ENCODE data around the gene IMP4.
A peak's percentile ranks its signal among the peaks of the same experiment; 100 is the strongest.

Gene IMP4

DNA sequence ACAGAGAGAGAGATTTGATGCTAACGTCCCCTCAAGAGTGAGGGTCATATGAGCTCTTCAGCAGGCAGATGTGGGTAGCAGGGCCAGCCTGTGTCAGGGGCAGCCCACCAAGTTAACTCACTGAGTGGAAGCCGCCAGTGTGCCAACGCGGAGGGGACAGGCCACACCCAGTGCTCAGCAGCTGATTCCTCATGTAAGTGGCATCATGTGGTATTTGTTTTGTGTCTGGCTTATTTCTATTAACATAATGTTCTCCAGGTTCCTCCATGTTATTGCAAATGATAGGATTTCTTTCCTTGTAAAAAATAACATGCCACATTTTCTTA is 4.0 kb downstream of the IMP4 start:
- H3K36me3 ChIP-seq (ENCODE audit: control insufficient read depth, insufficient read depth, low read length): peaks cover 50% of the 10 kb centered on the region
- no peak overlapping the region for H3K4me3 ChIP-seq (ENCODE audit: extremely low read depth, insufficient read depth, low read length, poor library complexity, severe bottlenecking)
- H3K4me1 ChIP-seq (ENCODE audit: control insufficient read depth, insufficient read depth, low read length, poor library complexity, severe bottlenecking): no peaks in the 10 kb centered on the region
- WGBS, 2 experiments (ENCODE audit: insufficient coverage in 2 of 2): 86 to 100% methylated on average over 1 of the region's 4 CpGs
- H3K9me3 ChIP-seq (ENCODE audit: control insufficient read depth, low read length): no peaks in the 10 kb centered on the region
- H3K27ac ChIP-seq (ENCODE audit: low read depth, low read length, severe bottlenecking): no peak overlapping the region

DNA sequence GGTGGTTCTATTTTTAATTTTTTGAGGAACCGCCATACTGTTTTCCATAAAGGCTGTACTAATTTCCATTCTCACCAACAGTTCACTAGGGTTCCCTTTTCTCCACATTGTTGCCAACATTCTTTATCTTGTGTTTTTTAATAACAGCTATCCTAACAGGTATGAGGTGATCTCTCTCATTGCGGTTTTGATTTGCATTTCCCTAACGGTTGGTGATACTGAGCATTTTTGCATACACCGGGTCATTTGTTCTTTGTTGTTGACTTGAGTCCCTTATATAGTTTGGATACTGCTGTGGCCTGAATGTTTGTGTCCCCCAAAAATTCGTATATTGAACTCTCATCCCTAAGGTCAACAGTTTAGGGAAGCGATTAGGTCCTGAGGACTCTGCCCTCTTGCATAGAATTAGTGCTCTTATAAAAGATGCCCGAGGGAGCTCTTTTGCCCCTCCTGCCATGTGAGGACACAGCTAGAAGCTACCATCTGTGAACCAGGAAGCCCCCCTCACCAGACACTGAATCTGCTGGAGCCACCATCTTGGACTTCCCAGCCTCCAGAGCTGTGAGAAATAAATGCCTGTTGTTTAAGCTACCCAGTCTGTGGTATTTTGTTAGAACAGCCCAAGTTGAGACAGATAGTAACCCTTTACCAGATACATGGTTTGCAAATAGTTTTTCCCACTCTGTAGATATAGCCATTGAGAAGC is 4.7 kb downstream of the IMP4 start:
- H3K36me3 ChIP-seq (ENCODE audit: control insufficient read depth, insufficient read depth, low read length): peaks cover 50% of the 10 kb centered on the region
- WGBS, 2 experiments (ENCODE audit: insufficient coverage in 2 of 2): 86 to 95% methylated on average over 4 to 5 of the region's 7 CpGs

DNA sequence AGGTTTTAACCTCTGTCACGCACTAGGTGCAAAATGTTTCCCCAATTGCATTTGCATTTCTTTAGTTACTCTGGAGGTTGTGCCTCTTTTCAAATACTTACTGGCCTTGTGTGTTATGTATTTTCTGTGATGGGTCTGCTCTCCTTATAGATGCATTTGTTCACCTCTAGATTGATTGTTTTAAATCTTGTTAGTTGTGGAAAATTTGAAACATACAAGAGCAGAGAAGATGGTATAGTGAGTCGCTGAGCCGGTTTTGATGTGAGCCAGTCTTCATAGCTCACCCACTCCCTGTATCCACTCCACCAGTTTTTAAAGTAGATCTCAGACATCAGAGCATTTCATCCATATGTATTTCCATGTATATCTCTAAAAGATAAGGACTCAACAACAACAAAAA is 6.5 kb downstream of the IMP4 start:
- Histone ChIP-seq H3K27ac (ENCODE audit: low read depth, low read length, severe bottlenecking) (no peak overlapping the region), H3K36me3 (ENCODE audit: control insufficient read depth, insufficient read depth, low read length) (peaks cover 48% of the 10 kb centered on the region), H3K9me3 (ENCODE audit: control insufficient read depth, low read length) (no peaks in the 10 kb centered on the region), H3K4me1 (ENCODE audit: control insufficient read depth, insufficient read depth, low read length, poor library complexity, severe bottlenecking) (no peaks in the 10 kb centered on the region), H3K4me3 (ENCODE audit: extremely low read depth, insufficient read depth, low read length, poor library complexity, severe bottlenecking) (no peak overlapping the region)
- WGBS, 2 experiments (ENCODE audit: insufficient coverage in 2 of 2): 100% methylated on average over 2 of the region's 3 CpGs; no CpG with 5 or more reads in 1 of the 2 experiments

More for the DNA sequence above, 4.7 kb downstream of the IMP4 start:
- no peaks in the 10 kb centered on the region for H3K9me3 ChIP-seq (ENCODE audit: control insufficient read depth, low read length)
- H3K27ac ChIP-seq (ENCODE audit: low read depth, low read length, severe bottlenecking): no peak overlapping the region
- H3K4me3 ChIP-seq (ENCODE audit: extremely low read depth, insufficient read depth, low read length, poor library complexity, severe bottlenecking): no peak overlapping the region
- no peaks in the 10 kb centered on the region for H3K4me1 ChIP-seq (ENCODE audit: control insufficient read depth, insufficient read depth, low read length, poor library complexity, severe bottlenecking)

DNA sequence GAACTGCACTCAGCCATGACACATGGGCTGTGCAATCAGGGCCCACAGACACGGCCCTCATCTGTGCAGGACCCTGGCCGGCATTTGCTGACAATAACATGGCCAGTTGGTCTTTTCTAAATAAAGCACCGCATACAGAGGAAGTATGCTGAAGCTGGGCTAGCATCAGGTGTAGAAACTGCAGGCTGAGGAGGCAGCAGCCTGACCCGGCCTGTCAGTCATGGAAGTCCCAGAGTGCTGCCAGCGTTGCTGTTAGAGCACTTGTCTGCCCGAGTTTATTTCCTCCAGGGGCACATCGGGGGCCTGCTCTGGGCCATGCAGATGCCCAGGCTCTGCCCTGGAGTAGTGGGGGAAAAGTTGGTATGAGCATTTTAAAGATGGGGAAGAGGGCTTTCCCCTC is 9.0 kb downstream of the IMP4 start:
- 81 to 83% methylated on average over 7 of the region's 7 CpGs for WGBS, 2 experiments (ENCODE audit: insufficient coverage in 2 of 2)
- no peak overlapping the region for H3K27ac ChIP-seq (ENCODE audit: low read depth, low read length, severe bottlenecking)
- H3K4me1 ChIP-seq (ENCODE audit: control insufficient read depth, insufficient read depth, low read length, poor library complexity, severe bottlenecking): peaks cover 4% of the 10 kb centered on the region
- H3K4me3 ChIP-seq (ENCODE audit: extremely low read depth, insufficient read depth, low read length, poor library complexity, severe bottlenecking): no peak overlapping the region
- peaks cover 23% of the 10 kb centered on the region for H3K36me3 ChIP-seq (ENCODE audit: control insufficient read depth, insufficient read depth, low read length)
- H3K9me3 ChIP-seq (ENCODE audit: control insufficient read depth, low read length): no peaks in the 10 kb centered on the region

DNA sequence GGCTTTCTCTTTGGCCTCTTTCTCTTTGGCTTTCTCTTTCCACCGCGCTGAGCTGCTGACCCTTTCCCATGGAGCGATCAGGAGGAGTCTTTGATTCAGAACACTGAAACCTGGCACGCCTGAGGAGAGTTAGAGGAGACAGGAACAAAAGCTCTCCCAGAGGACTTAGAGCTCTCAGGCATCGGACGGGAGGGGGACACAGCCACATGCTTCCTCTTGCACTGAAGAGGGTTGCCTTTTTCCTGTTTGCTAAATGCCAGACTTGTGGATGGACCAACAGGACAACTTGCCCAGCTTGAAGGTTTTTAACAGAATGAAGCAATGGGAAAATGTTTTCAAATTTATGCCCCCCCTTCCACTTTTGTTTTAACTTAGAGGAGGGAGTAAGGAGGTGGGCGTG is 9.5 kb downstream of the IMP4 start:
- peaks cover 18% of the 10 kb centered on the region for H3K36me3 ChIP-seq (ENCODE audit: control insufficient read depth, insufficient read depth, low read length)
- H3K4me3 ChIP-seq (ENCODE audit: extremely low read depth, insufficient read depth, low read length, poor library complexity, severe bottlenecking): no peak overlapping the region
- WGBS, 2 experiments (ENCODE audit: insufficient coverage in 2 of 2): 88 to 100% methylated on average over 3 to 4 of the region's 7 CpGs
- H3K27ac ChIP-seq (ENCODE audit: low read depth, low read length, severe bottlenecking): no peak overlapping the region
- H3K4me1 ChIP-seq (ENCODE audit: control insufficient read depth, insufficient read depth, low read length, poor library complexity, severe bottlenecking): peaks cover 4% of the 10 kb centered on the region
- no peaks in the 10 kb centered on the region for H3K9me3 ChIP-seq (ENCODE audit: control insufficient read depth, low read length)

DNA sequence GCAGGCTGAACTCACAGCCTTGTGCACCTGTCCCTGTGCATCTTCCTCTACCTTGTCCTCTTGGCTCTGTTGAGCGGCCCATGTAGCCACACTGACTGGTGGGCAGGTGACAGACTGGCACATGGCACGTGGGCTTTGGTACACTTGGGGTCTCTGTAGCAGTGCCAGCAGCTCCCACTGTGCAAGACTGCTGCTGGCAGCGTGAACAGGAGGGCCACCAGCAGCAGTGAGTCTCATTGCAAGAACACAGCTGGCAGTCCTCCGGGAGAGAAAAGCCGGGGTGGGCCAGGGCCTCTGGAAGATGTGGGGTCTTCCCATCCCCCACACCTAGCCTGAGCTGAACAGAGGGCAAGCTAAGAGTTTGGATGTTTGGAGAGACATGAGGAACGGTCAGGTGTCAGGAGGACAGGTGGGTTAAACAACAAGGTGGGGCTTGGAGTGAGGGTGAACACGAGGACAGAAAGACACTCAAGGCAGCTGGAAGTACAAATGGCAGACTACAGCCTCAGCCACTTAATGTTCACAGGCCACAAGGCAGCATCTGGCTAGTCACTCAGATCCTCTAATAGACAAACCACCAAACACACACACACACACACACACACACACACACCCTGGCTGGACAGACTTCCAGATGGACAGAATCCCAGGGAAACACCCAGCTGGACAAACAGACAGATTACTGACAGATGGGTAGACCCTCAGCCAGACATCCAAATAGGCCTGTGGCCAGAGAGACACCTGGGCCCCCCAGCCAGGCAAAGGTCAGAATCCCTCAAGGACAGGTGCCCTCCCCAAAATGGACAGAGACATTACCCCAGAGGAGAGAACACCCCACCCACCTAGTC is 10.8 kb downstream of the IMP4 start:
- H3K9me3 ChIP-seq (ENCODE audit: control insufficient read depth, low read length): no peaks in the 10 kb centered on the region
- no peak overlapping the region for H3K27ac ChIP-seq (ENCODE audit: low read depth, low read length, severe bottlenecking)
- no peak overlapping the region for H3K4me3 ChIP-seq (ENCODE audit: extremely low read depth, insufficient read depth, low read length, poor library complexity, severe bottlenecking)
- H3K36me3 ChIP-seq (ENCODE audit: control insufficient read depth, insufficient read depth, low read length): peaks cover 5% of the 10 kb centered on the region
- H3K4me1 ChIP-seq (ENCODE audit: control insufficient read depth, insufficient read depth, low read length, poor library complexity, severe bottlenecking): peaks cover 4% of the 10 kb centered on the region
- 86 to 91% methylated on average over 5 to 6 of the region's 7 CpGs for WGBS, 2 experiments (ENCODE audit: insufficient coverage in 2 of 2)

DNA sequence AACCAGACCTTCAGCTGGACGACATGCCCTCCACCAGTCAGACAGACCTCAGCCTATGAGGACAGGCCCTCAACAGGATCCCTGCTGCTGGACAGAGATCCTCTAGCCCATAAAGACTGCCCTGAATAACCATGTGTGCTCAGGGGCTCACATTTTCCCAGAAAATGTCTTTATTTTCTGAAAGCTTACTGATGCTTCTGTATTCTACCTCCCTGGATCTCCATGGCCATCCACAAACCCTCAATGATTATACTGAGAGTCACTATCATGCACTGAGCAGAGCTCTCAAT is 11.4 kb downstream of the IMP4 start:
- WGBS, 2 experiments (ENCODE audit: insufficient coverage in 2 of 2): 58 to 73% methylated on average over 1 of the region's 1 CpG
- no peaks in the 10 kb centered on the region for H3K9me3 ChIP-seq (ENCODE audit: control insufficient read depth, low read length)
- peaks cover 4% of the 10 kb centered on the region for H3K36me3 ChIP-seq (ENCODE audit: control insufficient read depth, insufficient read depth, low read length)
- H3K4me1 ChIP-seq (ENCODE audit: control insufficient read depth, insufficient read depth, low read length, poor library complexity, severe bottlenecking): peaks cover 4% of the 10 kb centered on the region
- H3K4me3 ChIP-seq (ENCODE audit: extremely low read depth, insufficient read depth, low read length, poor library complexity, severe bottlenecking): no peak overlapping the region
- no peak overlapping the region for H3K27ac ChIP-seq (ENCODE audit: low read depth, low read length, severe bottlenecking)

DNA sequence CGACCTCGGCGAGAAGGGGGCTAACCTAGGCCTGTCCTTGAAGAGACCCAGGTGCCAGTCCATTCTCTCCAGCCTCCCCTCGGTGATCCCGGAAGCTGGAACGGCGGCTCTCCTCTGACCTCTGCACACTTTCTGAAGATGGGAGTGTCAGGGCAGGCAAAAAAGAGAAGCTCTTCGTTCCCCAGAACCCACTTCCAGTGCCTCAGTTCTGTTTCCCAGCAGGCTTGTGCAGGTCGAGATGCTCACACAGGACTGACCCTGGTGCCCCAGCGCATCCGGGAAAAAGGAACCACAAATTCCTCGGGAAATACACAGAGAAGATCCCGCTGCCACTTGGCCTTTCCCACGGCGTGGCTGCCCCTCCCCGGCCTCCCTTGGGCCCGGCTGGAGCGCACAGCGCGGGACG is 12.5 kb downstream of the IMP4 start:
- WGBS, 2 experiments (ENCODE audit: insufficient coverage in 2 of 2): 26 to 30% methylated on average over 19 to 21 of the region's 21 CpGs
- Histone ChIP-seq H3K9me3 (ENCODE audit: control insufficient read depth, low read length) (no peaks in the 10 kb centered on the region), H3K27ac (ENCODE audit: low read depth, low read length, severe bottlenecking) (no peak overlapping the region), H3K4me1 (ENCODE audit: control insufficient read depth, insufficient read depth, low read length, poor library complexity, severe bottlenecking) (peaks cover 4% of the 10 kb centered on the region), H3K4me3 (ENCODE audit: extremely low read depth, insufficient read depth, low read length, poor library complexity, severe bottlenecking) (peak overlapping the region; percentile 54), H3K36me3 (ENCODE audit: control insufficient read depth, insufficient read depth, low read length) (no peaks in the 10 kb centered on the region)

DNA sequence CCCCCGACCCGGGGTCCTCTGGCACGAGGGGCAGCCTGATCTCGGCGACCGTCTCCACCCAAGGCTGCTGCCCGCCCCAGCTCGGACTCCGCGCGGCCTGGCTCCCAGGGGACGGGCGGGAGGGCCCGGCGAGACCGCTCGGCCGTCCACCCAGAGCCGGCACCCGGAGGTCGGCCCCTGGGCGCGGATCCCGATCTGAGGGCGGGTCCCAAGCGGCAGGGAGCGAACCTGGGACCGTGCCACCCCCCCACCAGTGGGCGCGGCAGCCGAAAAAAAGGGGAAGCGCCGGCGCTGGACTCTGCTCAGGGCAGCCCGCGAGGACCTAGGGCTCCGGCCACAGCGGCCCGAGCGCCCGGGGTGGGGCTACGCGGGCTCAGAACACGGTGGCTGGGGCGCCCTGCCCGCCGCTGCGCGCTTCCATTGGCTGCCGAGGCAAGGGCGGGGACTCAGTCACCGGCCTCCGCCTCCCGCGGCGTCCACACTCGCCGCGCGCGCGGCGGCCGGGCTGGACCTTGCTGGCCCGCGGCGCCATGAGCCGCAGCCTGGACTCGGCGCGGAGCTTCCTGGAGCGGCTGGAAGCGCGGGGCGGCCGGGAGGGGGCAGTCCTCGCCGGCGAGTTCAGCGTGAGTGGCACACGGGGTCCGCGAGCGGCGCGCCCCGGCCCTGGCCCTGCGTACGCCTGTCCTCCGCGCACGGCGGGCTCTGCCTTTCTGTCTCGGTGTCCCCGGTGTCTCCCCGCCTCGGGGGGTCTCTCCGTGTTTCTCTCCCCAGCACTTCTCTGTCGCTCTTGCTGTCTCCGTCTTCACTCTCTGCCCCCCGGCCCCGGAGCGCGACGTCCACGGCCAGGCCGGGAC is 13.1 kb downstream of the IMP4 start, which contains the start of gene PTPN18:
PTPN18 (plus strand) TSS at position 479 of the 854 bp plus-strand sequence; CDS start at position 531, 52 bp downstream.
- H3K4me3 ChIP-seq (ENCODE audit: extremely low read depth, insufficient read depth, low read length, poor library complexity, severe bottlenecking): peak within 1 kb of the TSS; percentile 54
- H3K36me3 ChIP-seq (ENCODE audit: control insufficient read depth, insufficient read depth, low read length): no peaks in the 10 kb centered on the region
- peaks cover 4% of the 10 kb centered on the region for H3K4me1 ChIP-seq (ENCODE audit: control insufficient read depth, insufficient read depth, low read length, poor library complexity, severe bottlenecking)
- 0 to 1% methylated on average over 85 to 99 of the region's 107 CpGs for WGBS, 2 experiments (ENCODE audit: insufficient coverage in 2 of 2)
- H3K27ac ChIP-seq (ENCODE audit: low read depth, low read length, severe bottlenecking): no peak within 1 kb of the TSS
- no peaks in the 10 kb centered on the region for H3K9me3 ChIP-seq (ENCODE audit: control insufficient read depth, low read length)

DNA sequence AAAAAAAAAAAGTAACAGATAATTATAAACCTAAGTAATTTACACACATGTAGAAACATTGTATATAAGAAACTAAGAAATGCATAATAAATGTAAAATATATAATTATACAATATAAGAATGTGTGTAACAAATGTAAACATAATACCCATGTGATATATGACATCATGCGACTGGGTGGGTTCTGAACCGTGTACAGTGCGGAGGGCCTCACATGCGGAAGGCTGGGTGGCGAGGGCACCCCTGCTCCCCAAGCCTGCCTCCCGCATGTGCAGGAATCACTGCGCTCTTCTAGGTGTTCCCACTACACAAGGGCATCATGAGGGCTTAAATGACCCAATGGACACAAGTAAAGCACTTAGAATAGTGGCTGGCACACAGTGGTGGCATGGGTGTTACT is 15.2 kb downstream of the IMP4 start:
- peaks cover 4% of the 10 kb centered on the region for H3K4me1 ChIP-seq (ENCODE audit: control insufficient read depth, insufficient read depth, low read length, poor library complexity, severe bottlenecking)
- WGBS, 2 experiments (ENCODE audit: insufficient coverage in 2 of 2): 98 to 100% methylated on average over 3 to 6 of the region's 7 CpGs
- no peaks in the 10 kb centered on the region for H3K9me3 ChIP-seq (ENCODE audit: control insufficient read depth, low read length)
- no peak overlapping the region for H3K27ac ChIP-seq (ENCODE audit: low read depth, low read length, severe bottlenecking)
- H3K36me3 ChIP-seq (ENCODE audit: control insufficient read depth, insufficient read depth, low read length): no peaks in the 10 kb centered on the region
- no peak overlapping the region for H3K4me3 ChIP-seq (ENCODE audit: extremely low read depth, insufficient read depth, low read length, poor library complexity, severe bottlenecking)
